ENCODE measurements around the gene TTC33.

DNA sequence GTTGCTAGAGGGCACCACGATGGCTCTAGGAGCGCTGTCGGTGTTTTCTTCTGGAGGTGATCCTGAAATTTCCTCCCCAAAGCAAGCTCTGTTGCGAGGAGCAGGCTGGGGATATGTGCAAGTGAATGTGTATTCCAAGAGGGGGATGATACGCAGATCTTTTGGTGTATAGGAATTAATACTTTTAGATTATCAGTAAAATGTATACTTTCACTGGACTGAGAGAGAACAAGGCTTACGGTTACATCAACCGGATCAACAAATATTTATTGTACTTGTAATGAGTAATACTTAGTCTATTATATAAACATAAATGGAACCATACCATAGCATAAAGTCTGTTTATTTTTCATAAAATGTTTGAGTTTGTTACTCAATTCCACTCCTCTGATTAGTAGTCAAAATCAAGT lies 43.0 kb upstream of the TTC33 start:
- no peak for TF ChIP-seq POLR2AphosphoS5 (IDR thresholded peaks at IDR 0.05)
- TF ChIP-seq, protein P1, sequence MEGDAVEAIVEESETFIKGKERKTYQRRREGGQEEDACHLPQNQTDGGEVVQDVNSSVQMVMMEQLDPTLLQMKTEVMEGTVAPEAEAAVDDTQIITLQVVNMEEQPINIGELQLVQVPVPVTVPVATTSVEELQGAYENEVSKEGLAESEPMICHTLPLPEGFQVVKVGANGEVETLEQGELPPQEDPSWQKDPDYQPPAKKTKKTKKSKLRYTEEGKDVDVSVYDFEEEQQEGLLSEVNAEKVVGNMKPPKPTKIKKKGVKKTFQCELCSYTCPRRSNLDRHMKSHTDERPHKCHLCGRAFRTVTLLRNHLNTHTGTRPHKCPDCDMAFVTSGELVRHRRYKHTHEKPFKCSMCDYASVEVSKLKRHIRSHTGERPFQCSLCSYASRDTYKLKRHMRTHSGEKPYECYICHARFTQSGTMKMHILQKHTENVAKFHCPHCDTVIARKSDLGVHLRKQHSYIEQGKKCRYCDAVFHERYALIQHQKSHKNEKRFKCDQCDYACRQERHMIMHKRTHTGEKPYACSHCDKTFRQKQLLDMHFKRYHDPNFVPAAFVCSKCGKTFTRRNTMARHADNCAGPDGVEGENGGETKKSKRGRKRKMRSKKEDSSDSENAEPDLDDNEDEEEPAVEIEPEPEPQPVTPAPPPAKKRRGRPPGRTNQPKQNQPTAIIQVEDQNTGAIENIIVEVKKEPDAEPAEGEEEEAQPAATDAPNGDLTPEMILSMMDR (IDR thresholded peaks at IDR 0.05), result no peak
- no peak for TF ChIP-seq POLR2A (IDR thresholded peaks at IDR 0.05)
- TF ChIP-seq EP300 (IDR thresholded peaks at IDR 0.05), result no peak

Data from suprapubic skin (tissue), 4 donors.